WTC11 (cell line): ENCODE measurements around the gene CPVL.

Experiments used
- CTCF ChIP-seq: fragments of 200-600 bp; IDR thresholded peaks from 2 replicates; pipeline ENCODE4 v1.8.0; 2022; ENCODE audit warnings: antibody characterized with exemption
- TCF7 ChIP-seq: sonication (generic); formaldehyde crosslinking; IDR thresholded peaks from 2 replicates; pipeline ENCODE4 v1.8.0; 2022; ENCODE audit warnings: mild to moderate bottlenecking, low read depth, missing genetic modification reagents, moderate library complexity
- USF2 ChIP-seq: sonication (generic); formaldehyde crosslinking; IDR thresholded peaks from 2 replicates; pipeline ENCODE4 v1.8.1; 2023; ENCODE audit warnings: mild to moderate bottlenecking, missing genetic modification reagents, moderate library complexity
- ZNF263 ChIP-seq: sonication (generic); formaldehyde crosslinking; IDR thresholded peaks from 2 replicates; pipeline ENCODE4 v1.8.1; 2022; ENCODE audit warnings: low read depth, mild to moderate bottlenecking, moderate library complexity, missing genetic modification reagents
- ZNF317 ChIP-seq: sonication (generic); formaldehyde crosslinking; IDR thresholded peaks from 2 replicates; pipeline ENCODE4 v1.8.1; 2023; ENCODE audit warnings: low read depth, mild to moderate bottlenecking, moderate library complexity, missing genetic modification reagents, borderline replicate concordance
- ZNF396 ChIP-seq: fragments of 250-450 bp; sonication (Bioruptor Pico); IDR thresholded peaks from 2 replicates; pipeline ENCODE4 v1.8.0; 2021; ENCODE audit warnings: mild to moderate bottlenecking, moderate library complexity, borderline replicate concordance
- ZNF423 ChIP-seq: fragments of 250-450 bp; sonication (Bioruptor Pico); IDR thresholded peaks from 2 replicates; pipeline ENCODE4 v2.1.2; 2022; ENCODE audit warnings: mild to moderate bottlenecking, moderate library complexity
- ZSCAN18 ChIP-seq: fragments of 250-450 bp; sonication (Bioruptor Pico); IDR thresholded peaks from 2 replicates; pipeline ENCODE4 v2.1.2; 2022; ENCODE audit warnings: mild to moderate bottlenecking, moderate library complexity

DNA sequence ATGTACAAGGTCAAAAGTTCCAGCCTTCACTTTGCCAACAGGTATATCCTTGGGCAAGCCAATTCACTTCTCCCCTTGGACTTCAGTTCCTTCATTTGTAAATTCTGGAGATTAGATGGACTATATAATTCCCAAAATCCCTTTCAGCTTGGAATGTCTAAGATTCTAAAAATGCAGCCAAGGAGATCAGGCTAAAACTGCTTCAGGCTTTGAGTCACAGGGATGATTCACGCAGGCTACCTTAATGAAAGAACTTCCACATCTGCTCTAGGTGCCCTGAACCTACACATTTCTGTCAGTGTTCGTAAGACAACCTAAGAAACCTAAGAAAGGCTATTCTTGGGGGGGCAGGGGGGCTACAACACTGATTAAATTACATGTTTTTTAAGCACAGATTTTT lies 7.1 kb downstream of the CPVL start:
- no peak for TF ChIP-seq CTCF
- no peak for TF ChIP-seq ZNF423 (CRISPR knock-in tag)
- no peak for TF ChIP-seq TCF7
- TF ChIP-seq ZNF396 (CRISPR knock-in tag), result no peak
- no peak for TF ChIP-seq ZSCAN18 (CRISPR knock-in tag)
- no peak for TF ChIP-seq USF2
- TF ChIP-seq ZNF263 (CRISPR knock-in tag), result no peak
- no peak for TF ChIP-seq ZNF317
